ENCODE measurements around the gene SKAP1. TPM values are rescaled to one million over a fixed set of nuclear protein-coding genes. Genes with fewer than 3 reads are reported as not detected.
"Not testable (repeated sequence)": the region's sequence is repeated elsewhere in the genome, so short reads cannot be mapped to it uniquely, and the experiment has no call there.

Gene SKAP1
- total RNA-seq, 1 experiment from 2014 or later = 0.31 TPM

- no peaks in the 10 kb centered on the region for H3K27me3 ChIP-seq (ENCODE audit: insufficient read depth, low read depth)
- H3K9me2 ChIP-seq (ENCODE audit: insufficient read depth) = no peaks in the 10 kb centered on the region
- H3F3A ChIP-seq (ENCODE audit: insufficient read depth, low read depth) = no peaks in the 10 kb centered on the region
- BruUV-seq (replicated peaks) = no TSS peak
- no peak overlapping the region for H3K4me2 ChIP-seq
- no peaks in the 10 kb centered on the region for H4K20me1 ChIP-seq (ENCODE audit: insufficient read depth)
- no peak for DNase-seq
- H3K36me3 ChIP-seq (ENCODE audit: low read depth) = no peaks in the 10 kb centered on the region
- intact Hi-C loops (cut with micrococcal nuclease; ENCODE audit: unreplicated experiment) = no loop called here
- no peak overlapping the region for H3K4me3 ChIP-seq
- H3K9me3 ChIP-seq (ENCODE audit: insufficient read depth, low read depth) = no peaks in the 10 kb centered on the region
- H3K4me1 ChIP-seq (replicated peaks; ENCODE audit: insufficient read depth) = no peaks in the 10 kb centered on the region
- no peak overlapping the region for H2AFZ ChIP-seq
- TF ChIP-seq EZH2 (IDR thresholded peaks at IDR 0.05; ENCODE audit: low read depth) = no peak
- TF ChIP-seq, protein P1, sequence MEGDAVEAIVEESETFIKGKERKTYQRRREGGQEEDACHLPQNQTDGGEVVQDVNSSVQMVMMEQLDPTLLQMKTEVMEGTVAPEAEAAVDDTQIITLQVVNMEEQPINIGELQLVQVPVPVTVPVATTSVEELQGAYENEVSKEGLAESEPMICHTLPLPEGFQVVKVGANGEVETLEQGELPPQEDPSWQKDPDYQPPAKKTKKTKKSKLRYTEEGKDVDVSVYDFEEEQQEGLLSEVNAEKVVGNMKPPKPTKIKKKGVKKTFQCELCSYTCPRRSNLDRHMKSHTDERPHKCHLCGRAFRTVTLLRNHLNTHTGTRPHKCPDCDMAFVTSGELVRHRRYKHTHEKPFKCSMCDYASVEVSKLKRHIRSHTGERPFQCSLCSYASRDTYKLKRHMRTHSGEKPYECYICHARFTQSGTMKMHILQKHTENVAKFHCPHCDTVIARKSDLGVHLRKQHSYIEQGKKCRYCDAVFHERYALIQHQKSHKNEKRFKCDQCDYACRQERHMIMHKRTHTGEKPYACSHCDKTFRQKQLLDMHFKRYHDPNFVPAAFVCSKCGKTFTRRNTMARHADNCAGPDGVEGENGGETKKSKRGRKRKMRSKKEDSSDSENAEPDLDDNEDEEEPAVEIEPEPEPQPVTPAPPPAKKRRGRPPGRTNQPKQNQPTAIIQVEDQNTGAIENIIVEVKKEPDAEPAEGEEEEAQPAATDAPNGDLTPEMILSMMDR (conservative IDR thresholded peaks at IDR 0.05) = no peak
- no peaks in the 10 kb centered on the region for H3K79me2 ChIP-seq (ENCODE audit: low read depth)
- H3K27ac ChIP-seq = no peak overlapping the region
- CTCF ChIA-PET = no interaction called here
- POLR2A ChIA-PET (ENCODE audit: unreplicated experiment) = no interaction called here
Observed at GRCh38 chr17:48368352-48368908, 61.6 kb downstream of the SKAP1 start.

GRCh38 chr17:48363161-48363560, 66.9 kb downstream of the SKAP1 start:
- POLR2A ChIA-PET (ENCODE audit: unreplicated experiment) = no interaction called here
- CTCF ChIA-PET = interaction anchor here (0.6 kb wide), 1 partner anchor 410 kb away, joined by 12 read pairs; no protein-coding TSS in a partner anchor

GRCh38 chr17:48360861-48361633, 69.0 kb downstream of the SKAP1 start:
- H3K36me3 ChIP-seq (ENCODE audit: low read depth); H3K4me2 ChIP-seq; H3F3A ChIP-seq (ENCODE audit: insufficient read depth, low read depth); H3K27me3 ChIP-seq (ENCODE audit: insufficient read depth, low read depth); H3K27ac ChIP-seq; H3K9me3 ChIP-seq (ENCODE audit: insufficient read depth, low read depth); intact Hi-C loops (cut with micrococcal nuclease; ENCODE audit: unreplicated experiment); H3K79me2 ChIP-seq (ENCODE audit: low read depth); H4K20me1 ChIP-seq (ENCODE audit: insufficient read depth); H3K9me2 ChIP-seq (ENCODE audit: insufficient read depth); H3K4me1 ChIP-seq (replicated peaks; ENCODE audit: insufficient read depth); H3K4me3 ChIP-seq; BruUV-seq (replicated peaks); POLR2A ChIA-PET (ENCODE audit: unreplicated experiment); DNase-seq: not testable (repeated sequence)
- CTCF ChIA-PET = interaction anchor here (0.5 kb wide), 1 partner anchor 1359 kb away, joined by 3 read pairs; no protein-coding TSS in a partner anchor
- H2AFZ ChIP-seq = 0 out of 2 replicates have a peak overlapping the region, but pooled peaks have one; percentile 46

More at GRCh38 chr17:48363161-48363560, 66.9 kb downstream of the SKAP1 start:
- intact Hi-C loops (cut with micrococcal nuclease; ENCODE audit: unreplicated experiment) = no loop called here
- Histone ChIP-seq H3K79me2 (ENCODE audit: low read depth) (no peaks in the 10 kb centered on the region), H3F3A (ENCODE audit: insufficient read depth, low read depth) (no peaks in the 10 kb centered on the region), H3K4me3 (no peak overlapping the region), H3K9me2 (ENCODE audit: insufficient read depth) (no peaks in the 10 kb centered on the region), H4K20me1 (ENCODE audit: insufficient read depth) (no peaks in the 10 kb centered on the region), H3K9me3 (ENCODE audit: insufficient read depth, low read depth) (no peaks in the 10 kb centered on the region), H3K27ac (no peak overlapping the region), H3K27me3 (ENCODE audit: insufficient read depth, low read depth) (no peaks in the 10 kb centered on the region), H3K4me1 (replicated peaks; ENCODE audit: insufficient read depth) (no peaks in the 10 kb centered on the region), H2AFZ (no peak overlapping the region), H3K4me2 (no peak overlapping the region), H3K36me3 (ENCODE audit: low read depth) (no peaks in the 10 kb centered on the region)
- TF ChIP-seq, protein P1 (conservative IDR thresholded peaks at IDR 0.05) = no peak
- TF ChIP-seq EZH2 (IDR thresholded peaks at IDR 0.05; ENCODE audit: low read depth) = no peak
- no TSS peak for BruUV-seq (replicated peaks)
- no peak for DNase-seq
